CD14-positive monocyte (primary cell): ENCODE measurements around the gene PRSS16. TPM values are rescaled to one million over a fixed set of nuclear protein-coding genes. Genes with fewer than 3 reads are reported as not detected.
A peak's percentile ranks its signal among the peaks of the same experiment; 100 is the strongest.

Source experiments
- DNase-seq, 3 donors: peaks; one replicate each; pipeline ENCODE4 v3.0.0-alpha.2; 2011 to 2022
- H2AFZ ChIP-seq: 2 replicates; pipeline ENCODE4 v1.6.0; 2012; ENCODE audit warnings: mild to moderate bottlenecking, low read depth, low read length, inconsistent platforms; ENCODE audit not compliant: insufficient read depth, poor library complexity, severe bottlenecking
- H3K27ac ChIP-seq, 2 donors: 1 replicate in 1 of 2; 2 replicates in 1 of 2; pipeline ENCODE4 v1.5.1; 2012 to 2013; ENCODE audit warnings: low read length in 2 of 2, control low read depth in 1 of 2, inconsistent platforms in 1 of 2, low read depth in 1 of 2, mild to moderate bottlenecking in 1 of 2
- H3K27me3 ChIP-seq, 2 donors: one replicate each; pipeline versions ENCODE4 v1.6.0 to v1.6.1; 2011 to 2013; ENCODE audit warnings: low read length in 2 of 2; ENCODE audit not compliant: control insufficient read depth in 2 of 2, insufficient read depth in 2 of 2
- H3K36me3 ChIP-seq, 2 donors: replicated peaks in 1 of 2; 1 replicate in 1 of 2; 2 replicates in 1 of 2; pipeline versions ENCODE4 v1.5.1 to v1.6.1; 2012 to 2013; ENCODE audit warnings: low read length in 2 of 2, control low read depth in 1 of 2, inconsistent platforms in 1 of 2, mild to moderate bottlenecking in 1 of 2; ENCODE audit not compliant: insufficient read depth in 2 of 2, control insufficient read depth in 1 of 2
- H3K4me1 ChIP-seq, 2 donors: 1 replicate in 1 of 2; 2 replicates in 1 of 2; pipeline versions ENCODE4 v1.5.1 to v1.6.1; 2012 to 2013; ENCODE audit warnings: low read length in 2 of 2, control low read depth in 1 of 2, inconsistent platforms in 1 of 2, mild to moderate bottlenecking in 1 of 2, moderate library complexity in 1 of 2; ENCODE audit not compliant: insufficient read depth in 2 of 2, control insufficient read depth in 1 of 2
- H3K4me2 ChIP-seq: replicated peaks from 2 replicates; pipeline ENCODE3; 2012; ENCODE audit warnings: low read length, moderate library complexity, mild to moderate bottlenecking; ENCODE audit not compliant: poor library complexity, severe bottlenecking; ENCODE audit errors: extremely low read depth
- H3K4me3 ChIP-seq, 3 experiments: fragments of 200-600 bp in 1 of 3; sonication (generic) in 1 of 3; replicated peaks in 1 of 3; 1 replicate in 2 of 3; 2 replicates in 1 of 3; pipeline ENCODE4 v1.5.1; 2011 to 2013; ENCODE audit warnings: low read length in 3 of 3, mild to moderate bottlenecking in 3 of 3, control low read depth in 2 of 3, low read depth in 2 of 3, inconsistent platforms in 1 of 3, moderate library complexity in 1 of 3
- H3K79me2 ChIP-seq: 2 replicates; pipeline ENCODE4 v1.6.0; 2012; ENCODE audit warnings: mild to moderate bottlenecking, control low read depth, inconsistent platforms, low read length, moderate library complexity; ENCODE audit not compliant: insufficient read depth
- H3K9ac ChIP-seq: 2 replicates; pipeline ENCODE4 v1.6.0; 2017; ENCODE audit warnings: low read length, mild to moderate bottlenecking; ENCODE audit not compliant: insufficient read depth, poor library complexity, severe bottlenecking
- H3K9me3 ChIP-seq, 2 donors: replicated peaks in 1 of 2; 1 replicate in 1 of 2; 2 replicates in 1 of 2; pipeline versions ENCODE4 v1.5.1 to v1.6.1; 2012 to 2013; ENCODE audit warnings: low read length in 2 of 2, control low read depth in 1 of 2; ENCODE audit not compliant: control insufficient read depth in 1 of 2, insufficient read depth in 1 of 2
- H4K20me1 ChIP-seq: 2 replicates; pipeline ENCODE4 v1.6.0; 2012; ENCODE audit warnings: mild to moderate bottlenecking, low read length, control low read depth, moderate library complexity; ENCODE audit not compliant: insufficient read depth
- H3K27ac Mint-ChIP-seq, 7 donors: one replicate each; pipeline ENCODE4 v1.8.0; 2020; ENCODE audit warnings: mild to moderate bottlenecking in 7 of 7, mixed read lengths in 7 of 7, moderate library complexity in 6 of 7, inconsistent platforms in 2 of 7
- H3K27me3 Mint-ChIP-seq, 3 donors: one replicate each; pipeline ENCODE4 v1.8.0; 2021 to 2022; ENCODE audit warnings: low read depth in 3 of 3, mild to moderate bottlenecking in 3 of 3, mixed read lengths in 3 of 3, moderate library complexity in 3 of 3, inconsistent platforms in 1 of 3
- H3K36me3 Mint-ChIP-seq, 2 donors: one replicate each; pipeline ENCODE4 v1.8.0; 2020; ENCODE audit warnings: mixed read lengths in 2 of 2, inconsistent platforms in 1 of 2, mild to moderate bottlenecking in 1 of 2
- H3K4me1 Mint-ChIP-seq: one replicate; pipeline ENCODE4 v1.8.0; 2020; ENCODE audit warnings: mild to moderate bottlenecking, mixed read lengths
- H3K4me3 Mint-ChIP-seq, 2 donors: one replicate each; pipeline ENCODE4 v1.8.0; 2020; ENCODE audit warnings: mild to moderate bottlenecking in 2 of 2, mixed read lengths in 2 of 2, moderate library complexity in 1 of 2
- H3K9me3 Mint-ChIP-seq, 7 donors: one replicate each; pipeline ENCODE4 v1.8.0; 2020 to 2022; ENCODE audit warnings: mixed read lengths in 7 of 7, mild to moderate bottlenecking in 6 of 7, moderate library complexity in 6 of 7, inconsistent platforms in 2 of 7
- CTCF ChIP-seq: fragments of 200-600 bp; IDR thresholded peaks from one replicate; pipeline ENCODE4 v1.8.0; 2022; ENCODE audit warnings: antibody characterized with exemption, mild to moderate bottlenecking
- WGBS: methylation state at CpG from one replicate; pipeline ENCODE4 v1.1.5; 2013; ENCODE audit warnings: missing lambda C conversion rate; ENCODE audit not compliant: insufficient coverage; 5-methylcytosine and 5-hydroxymethylcytosine counted together
- intact Hi-C, 2 donors: fragments of 100-400 bp; cut with micrococcal nuclease; formaldehyde crosslinking; loops; one replicate each; pipeline versions ENCODE4 v1.15.0 to v1.15.1; 2023
- polyA plus RNA-seq, 3 donors: library from polyadenylated mRNA; depleted of rRNA in 1 of 3; unstranded in 2 of 3; stranded (reverse) in 1 of 3; fragments of 300-500 nt in 2 of 3; fragments of >200 nt in 1 of 3; fragmentation: Illumina TruSeq in 2 of 3; gene quantifications; 1 replicate in 2 of 3; 2 replicates in 1 of 3; pipeline ENCODE4 v1.2.3, GENCODE V29; 2012 to 2021

The PRSS16 gene
- polyA plus RNA-seq, 3 donors: not detected

GRCh38 chr6:27294409-27294808 lies 46.9 kb downstream of the PRSS16 start:
- Histone ChIP-seq H3K36me3 (no peaks in the 10 kb centered on the region), H3K9ac (no peak overlapping the region), H3K4me3 (no peak overlapping the region), H3K27ac (no peak overlapping the region), H4K20me1 (no peaks in the 10 kb centered on the region), H3K4me2 (no peak overlapping the region), H3K27me3 (peaks cover 83 to 91% of the 10 kb centered on the region in 2 donors), H2AFZ (no peak overlapping the region), H3K4me1 (no peaks in the 10 kb centered on the region), H3K9me3 (peaks cover 33 to 80% of the 10 kb centered on the region in 2 donors), H3K79me2 (no peaks in the 10 kb centered on the region)
- no peak for TF ChIP-seq CTCF
- H3K27ac Mint-ChIP-seq: no peak overlapping the region
- 0% methylated on average over 1 of the region's 5 CpGs for WGBS
- peaks cover 20 to 80% (median 69%) of the 10 kb centered on the region in 7 donors for H3K9me3 Mint-ChIP-seq
- no peak for DNase-seq
- peaks cover 81 to 87% (median 82%) of the 10 kb centered on the region in 3 donors for H3K27me3 Mint-ChIP-seq
- H3K36me3 Mint-ChIP-seq: peaks cover 2 to 12% of the 10 kb centered on the region in 2 donors
- H3K4me1 Mint-ChIP-seq: no peaks in the 10 kb centered on the region
- H3K4me3 Mint-ChIP-seq: peak overlapping the region in 1 of 2 donors; percentile 76
- intact Hi-C loops: loop anchor here in 1 of 2 donors (10.0 kb wide), 1 partner anchor 380 kb away; no protein-coding TSS in a partner anchor

- DNase-seq: no peak
- Histone ChIP-seq H3K9me3 (peaks cover 31 to 69% of the 10 kb centered on the region in 2 donors), H3K36me3 (no peaks in the 10 kb centered on the region), H3K79me2 (no peaks in the 10 kb centered on the region), H3K4me3 (no peak overlapping the region), H3K27me3 (peaks cover 75 to 86% of the 10 kb centered on the region in 2 donors), H3K9ac (no peak overlapping the region), H3K4me2 (no peak overlapping the region), H4K20me1 (no peaks in the 10 kb centered on the region), H3K4me1 (no peaks in the 10 kb centered on the region), H3K27ac (no peak overlapping the region), H2AFZ (no peak overlapping the region)
- TF ChIP-seq CTCF: no peak
- no peak overlapping the region for H3K27ac Mint-ChIP-seq
- H3K9me3 Mint-ChIP-seq: peaks cover 15 to 72% (median 62%) of the 10 kb centered on the region in 7 donors
- peaks cover 2 to 6% of the 10 kb centered on the region in 2 donors for H3K36me3 Mint-ChIP-seq
- 4% methylated on average over 9 of the region's 20 CpGs for WGBS
- intact Hi-C loops: loop anchor here in 1 of 2 donors (10.0 kb wide), 1 partner anchor 379 kb away; no protein-coding TSS in a partner anchor
- no peaks in the 10 kb centered on the region for H3K4me1 Mint-ChIP-seq
- H3K4me3 Mint-ChIP-seq: peak overlapping the region in 1 of 2 donors; percentile 76
- H3K27me3 Mint-ChIP-seq: peaks cover 79 to 81% (median 80%) of the 10 kb centered on the region in 3 donors
These were observed 48.0 kb downstream of the PRSS16 start for GRCh38 chr6:27295301-27296079.
